H1 (cell line): ENCODE results near the gene PDC. TPM values are rescaled to one million over a fixed set of nuclear protein-coding genes. Genes with fewer than 3 reads are reported as not detected.

Experiments used
- SAP30 ChIP-seq: fragments of 300-600 bp; sonication (generic); IDR thresholded peaks from 2 replicates; pipeline ENCODE4 v1.7.1; 2012; ENCODE audit warnings: low read length, moderate library complexity, mild to moderate bottlenecking, inconsistent platforms; ENCODE audit not compliant: insufficient read depth, insufficient replicate concordance
- polyA plus RNA-seq, 7 experiments: library from polyadenylated mRNA; depleted of rRNA in 3 of 7; stranded (reverse) in 5 of 7; unstranded in 2 of 7; fragments of >200 nt in 5 of 7; fragments of 200-250 nt in 2 of 7; gene quantifications; 1 replicate in 5 of 7; 2 replicates in 1 of 7; 4 replicates in 1 of 7; pipeline versions ENCODE4 v1.2.1 to v1.2.3, GENCODE V29; 2011 to 2013; ENCODE audit warnings: missing spikeins in 2 of 7, mixed read lengths in 2 of 7
- total RNA-seq: library from RNA; stranded (reverse); fragmentation: NEBNext Ultra II Directional; extraction: Animal tissue kit (Norgen Biotek cat#: 25700); gene quantifications from 2 replicates; pipeline ENCODE4 v1.2.1, GENCODE V29; 2021

Gene PDC
- total and polyA plus RNA-seq, 2 of the 8 experiments (the other 6 are each of a cell fraction or from before 2014, with no cell fraction given) = not detected

- no peak for TF ChIP-seq SAP30
Measured at GRCh38 chr1:186486061-186486460, 25.1 kb upstream of the PDC start (continued).
